Lower leg skin (tissue), 3 donors: ENCODE data around the gene SCTR.

ENCODE experiments used
- POLR2A ChIP-seq, 2 donors: fragments of 450-650 bp; IDR thresholded peaks; one replicate each; pipeline ENCODE4 v1.6.1; 2016 to 2017; ENCODE audit warnings: antibody characterized with exemption in 2 of 2, mild to moderate bottlenecking in 1 of 2, moderate library complexity in 1 of 2
- TF ChIP-seq, protein P1 (sequence below), 3 donors: fragments of 450-650 bp; IDR thresholded peaks; one replicate each; pipeline ENCODE4 v1.5.1; 2016; ENCODE audit warnings: antibody characterized with exemption in 3 of 3, mild to moderate bottlenecking in 3 of 3, moderate library complexity in 2 of 3

DNA sequence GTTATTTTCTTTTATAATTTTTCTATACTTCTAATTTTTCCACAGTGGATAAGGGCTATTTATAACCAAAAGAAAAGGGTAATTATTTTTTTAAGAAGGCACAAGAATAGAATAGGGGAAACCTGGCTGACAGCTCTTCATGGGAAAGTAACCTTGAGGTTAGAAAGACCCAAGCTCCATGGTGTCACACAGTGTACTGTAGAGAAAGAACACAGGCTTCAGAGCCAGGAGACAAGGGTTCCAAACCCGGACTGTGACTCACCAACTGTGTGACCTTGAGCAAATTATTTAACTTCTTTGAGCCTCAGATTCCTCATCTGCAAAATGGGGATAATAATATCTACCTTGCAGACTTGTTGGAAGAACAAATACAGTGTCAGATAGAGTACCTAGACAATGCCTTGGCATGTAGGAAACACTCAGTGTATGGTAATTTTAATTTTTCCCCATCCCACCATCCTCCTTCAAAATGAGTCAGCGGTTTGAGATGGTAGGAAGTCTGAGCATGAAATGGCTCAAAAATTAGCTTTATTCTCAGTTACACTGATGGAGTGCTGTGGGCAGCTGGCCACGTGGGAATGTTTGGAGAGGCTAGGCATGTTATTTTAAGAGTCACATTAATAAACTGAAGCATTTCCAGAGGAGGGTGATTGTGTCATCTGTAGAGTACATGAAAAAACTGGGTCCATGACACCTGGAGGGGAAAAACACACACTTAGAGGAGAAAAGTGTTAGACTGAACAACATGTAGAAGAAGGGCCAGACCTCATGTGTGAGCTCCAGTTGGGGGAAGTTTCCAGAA, 55.9 kb downstream of the SCTR start:
- TF ChIP-seq, protein P1, sequence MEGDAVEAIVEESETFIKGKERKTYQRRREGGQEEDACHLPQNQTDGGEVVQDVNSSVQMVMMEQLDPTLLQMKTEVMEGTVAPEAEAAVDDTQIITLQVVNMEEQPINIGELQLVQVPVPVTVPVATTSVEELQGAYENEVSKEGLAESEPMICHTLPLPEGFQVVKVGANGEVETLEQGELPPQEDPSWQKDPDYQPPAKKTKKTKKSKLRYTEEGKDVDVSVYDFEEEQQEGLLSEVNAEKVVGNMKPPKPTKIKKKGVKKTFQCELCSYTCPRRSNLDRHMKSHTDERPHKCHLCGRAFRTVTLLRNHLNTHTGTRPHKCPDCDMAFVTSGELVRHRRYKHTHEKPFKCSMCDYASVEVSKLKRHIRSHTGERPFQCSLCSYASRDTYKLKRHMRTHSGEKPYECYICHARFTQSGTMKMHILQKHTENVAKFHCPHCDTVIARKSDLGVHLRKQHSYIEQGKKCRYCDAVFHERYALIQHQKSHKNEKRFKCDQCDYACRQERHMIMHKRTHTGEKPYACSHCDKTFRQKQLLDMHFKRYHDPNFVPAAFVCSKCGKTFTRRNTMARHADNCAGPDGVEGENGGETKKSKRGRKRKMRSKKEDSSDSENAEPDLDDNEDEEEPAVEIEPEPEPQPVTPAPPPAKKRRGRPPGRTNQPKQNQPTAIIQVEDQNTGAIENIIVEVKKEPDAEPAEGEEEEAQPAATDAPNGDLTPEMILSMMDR (IDR thresholded peaks at IDR 0.05), result no peak
- TF ChIP-seq POLR2A (IDR thresholded peaks at IDR 0.05), result no peak
